ENCODE measurements around the gene NISCH.

The NISCH gene

DNA sequence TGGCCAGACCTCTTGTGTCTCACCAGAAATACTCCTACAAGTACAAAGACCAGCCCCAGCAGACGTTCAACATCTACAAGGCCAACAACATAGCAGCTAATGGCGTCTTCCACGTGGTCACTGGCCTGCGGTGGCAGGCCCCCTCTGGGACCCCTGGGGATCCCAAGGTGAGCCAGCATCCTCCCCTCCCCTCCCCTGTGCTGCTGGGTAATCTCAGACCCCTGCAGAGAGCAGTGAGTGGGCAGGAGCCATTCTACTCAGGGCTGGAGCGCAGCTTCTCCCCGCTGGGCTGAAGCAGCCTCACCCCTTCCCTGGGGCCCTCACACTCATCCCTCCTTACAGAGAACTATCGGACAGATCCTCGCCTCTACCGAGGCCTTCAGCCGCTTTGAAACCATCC is 49.6 kb downstream of the NISCH start:
- no peak overlapping the region for H2AK5ac ChIP-seq (ENCODE audit: low read length)
- H3K79me1 ChIP-seq (ENCODE audit: low read length), result no peaks in the 10 kb centered on the region
- H3K9ac ChIP-seq (ENCODE audit: low read length), result no peak overlapping the region
- H2BK5ac ChIP-seq (ENCODE audit: low read depth, low read length, poor library complexity), result no peak overlapping the region
- no peaks in the 10 kb centered on the region for H3K36me3 ChIP-seq (ENCODE audit: control insufficient read depth in 1 of 2, insufficient read depth in 2 of 2, low read length in 2 of 2)
- peaks cover 2% of the 10 kb centered on the region for H3K9me3 ChIP-seq (ENCODE audit: insufficient read depth, low read depth, low read length)
- no peak overlapping the region for H3K27ac ChIP-seq (ENCODE audit: low read depth, low read length)
- no CpG with 5 or more reads among the region's 10 CpGs for WGBS (ENCODE audit: extremely low coverage, insufficient coverage, insufficient read length)
- no peak overlapping the region for H2BK120ac ChIP-seq (ENCODE audit: insufficient read depth, low read length, poor library complexity)
- no peak overlapping the region for H3K18ac ChIP-seq (ENCODE audit: low read length)
- no peak for DNase-seq
- no peak overlapping the region for H3K14ac ChIP-seq (ENCODE audit: low read length)
- H2AFZ ChIP-seq (ENCODE audit: insufficient read depth, low read length, poor library complexity), result no peak overlapping the region
- no peak overlapping the region for H3K4ac ChIP-seq (ENCODE audit: low read depth, low read length)
- no peak overlapping the region for H4K12ac ChIP-seq (ENCODE audit: low read depth, low read length)
- no peak overlapping the region for H3K4me3 ChIP-seq (ENCODE audit: low read depth, low read length)
- H3K4me1 ChIP-seq (ENCODE audit: control insufficient read depth in 1 of 2, insufficient read depth in 2 of 2, low read length in 2 of 2), result no peaks in the 10 kb centered on the region
- H3K27me3 ChIP-seq (ENCODE audit: insufficient read depth, low read length), result no peaks in the 10 kb centered on the region
- no peak overlapping the region for H3K4me2 ChIP-seq (ENCODE audit: low read length)
- H3K79me2 ChIP-seq (ENCODE audit: control insufficient read depth, insufficient read depth, low read length, poor library complexity), result no peaks in the 10 kb centered on the region
- H4K8ac ChIP-seq (ENCODE audit: low read depth, low read length), result no peak overlapping the region
- H3K23ac ChIP-seq (ENCODE audit: low read length), result no peak overlapping the region
- no peak overlapping the region for H2BK12ac ChIP-seq (ENCODE audit: low read length)
- H4K91ac ChIP-seq (ENCODE audit: low read depth, low read length), result no peak overlapping the region

DNA sequence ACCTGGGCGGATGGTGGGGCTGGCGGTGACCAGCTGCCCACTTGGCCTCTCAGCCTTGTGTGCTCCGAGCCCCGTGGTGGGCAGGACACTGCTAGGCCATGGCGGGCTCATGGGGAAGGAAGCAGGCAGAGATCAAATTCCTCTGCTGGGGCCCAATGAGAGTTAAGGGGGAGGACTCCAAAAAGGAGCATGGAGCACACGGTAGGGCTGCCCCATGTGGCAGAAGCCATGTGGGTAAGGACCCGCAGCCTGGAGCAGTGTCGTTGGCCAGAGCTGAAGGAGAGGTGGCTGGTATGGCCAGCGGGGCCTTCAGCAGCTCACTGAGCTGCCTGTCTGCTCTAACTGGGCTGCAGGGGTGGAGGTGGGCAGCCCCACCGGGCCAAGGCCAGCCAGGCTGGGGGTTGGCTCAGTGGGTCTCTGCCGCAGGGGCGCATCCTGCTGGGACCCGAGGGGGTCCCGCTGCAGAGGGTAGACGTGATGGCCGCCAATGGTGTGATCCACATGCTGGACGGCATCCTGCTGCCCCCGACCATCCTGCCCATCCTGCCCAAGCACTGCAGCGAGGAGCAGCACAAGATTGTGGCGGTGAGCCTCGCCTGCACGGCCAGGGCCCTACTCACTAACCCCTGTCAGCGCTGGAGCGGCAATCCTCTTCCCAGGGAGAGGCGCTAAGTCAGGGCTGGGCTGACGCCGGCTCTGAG is 51.0 kb downstream of the NISCH start:
- DNase-seq, result no peak

DNA sequence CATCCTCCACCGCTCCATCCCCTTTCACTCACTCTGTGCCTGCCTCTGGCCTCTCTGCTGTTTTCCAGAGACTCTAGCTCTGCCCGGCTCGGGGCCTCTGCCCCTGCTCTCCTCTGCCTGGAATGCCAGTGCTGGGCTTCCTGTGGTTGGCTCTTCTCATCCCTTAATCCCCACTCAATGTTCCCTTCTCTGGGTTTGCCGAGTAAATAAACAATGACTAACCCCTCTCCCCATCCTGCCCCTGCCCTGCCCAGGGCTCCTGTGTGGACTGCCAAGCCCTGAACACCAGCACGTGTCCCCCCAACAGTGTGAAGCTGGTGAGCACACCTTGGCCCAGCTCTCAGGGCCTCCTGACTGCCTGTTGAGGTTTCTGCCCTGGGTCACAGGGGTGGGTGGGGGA is 52.0 kb downstream of the NISCH start:
- Histone ChIP-seq H2BK12ac (ENCODE audit: low read length) (no peak overlapping the region), H3K4me3 (ENCODE audit: low read depth, low read length) (no peak overlapping the region), H3K9me3 (ENCODE audit: insufficient read depth, low read depth, low read length) (peaks cover 2% of the 10 kb centered on the region), H3K27ac (ENCODE audit: low read depth, low read length) (no peak overlapping the region), H2BK120ac (ENCODE audit: insufficient read depth, low read length, poor library complexity) (no peak overlapping the region), H2AFZ (ENCODE audit: insufficient read depth, low read length, poor library complexity) (no peak overlapping the region), H4K12ac (ENCODE audit: low read depth, low read length) (no peak overlapping the region), H4K8ac (ENCODE audit: low read depth, low read length) (no peak overlapping the region), H3K4me2 (ENCODE audit: low read length) (no peak overlapping the region), H3K36me3 (ENCODE audit: control insufficient read depth in 1 of 2, insufficient read depth in 2 of 2, low read length in 2 of 2) (no peaks in the 10 kb centered on the region), H3K9ac (ENCODE audit: low read length) (no peak overlapping the region), H3K79me2 (ENCODE audit: control insufficient read depth, insufficient read depth, low read length, poor library complexity) (no peaks in the 10 kb centered on the region), H3K79me1 (ENCODE audit: low read length) (no peaks in the 10 kb centered on the region), H3K23ac (ENCODE audit: low read length) (no peak overlapping the region), H2BK5ac (ENCODE audit: low read depth, low read length, poor library complexity) (no peak overlapping the region), H2AK5ac (ENCODE audit: low read length) (no peak overlapping the region), H3K18ac (ENCODE audit: low read length) (no peak overlapping the region), H3K4ac (ENCODE audit: low read depth, low read length) (no peak overlapping the region), H3K14ac (ENCODE audit: low read length) (no peak overlapping the region), H3K4me1 (ENCODE audit: control insufficient read depth in 1 of 2, insufficient read depth in 2 of 2, low read length in 2 of 2) (no peaks in the 10 kb centered on the region), H3K27me3 (ENCODE audit: insufficient read depth, low read length) (no peaks in the 10 kb centered on the region), H4K91ac (ENCODE audit: low read depth, low read length) (no peak overlapping the region)
- no CpG with 5 or more reads among the region's 5 CpGs for WGBS (ENCODE audit: extremely low coverage, insufficient coverage, insufficient read length)
- DNase-seq, result no peak

More for the DNA sequence above, 51.0 kb downstream of the NISCH start:
- H3K18ac ChIP-seq (ENCODE audit: low read length), result no peak overlapping the region
- no peak overlapping the region for H4K91ac ChIP-seq (ENCODE audit: low read depth, low read length)
- H3K4me1 ChIP-seq (ENCODE audit: control insufficient read depth in 1 of 2, insufficient read depth in 2 of 2, low read length in 2 of 2), result no peaks in the 10 kb centered on the region
- H2AFZ ChIP-seq (ENCODE audit: insufficient read depth, low read length, poor library complexity), result no peak overlapping the region
- peaks cover 2% of the 10 kb centered on the region for H3K9me3 ChIP-seq (ENCODE audit: insufficient read depth, low read depth, low read length)
- no peak overlapping the region for H4K8ac ChIP-seq (ENCODE audit: low read depth, low read length)
- H3K14ac ChIP-seq (ENCODE audit: low read length), result no peak overlapping the region
- no peak overlapping the region for H2BK120ac ChIP-seq (ENCODE audit: insufficient read depth, low read length, poor library complexity)
- no peak overlapping the region for H2BK12ac ChIP-seq (ENCODE audit: low read length)
- H3K27me3 ChIP-seq (ENCODE audit: insufficient read depth, low read length), result no peaks in the 10 kb centered on the region
- H3K27ac ChIP-seq (ENCODE audit: low read depth, low read length), result no peak overlapping the region
- H3K36me3 ChIP-seq (ENCODE audit: control insufficient read depth in 1 of 2, insufficient read depth in 2 of 2, low read length in 2 of 2), result no peaks in the 10 kb centered on the region
- H3K23ac ChIP-seq (ENCODE audit: low read length), result no peak overlapping the region
- H3K4me2 ChIP-seq (ENCODE audit: low read length), result no peak overlapping the region
- H4K12ac ChIP-seq (ENCODE audit: low read depth, low read length), result no peak overlapping the region
- H3K79me2 ChIP-seq (ENCODE audit: control insufficient read depth, insufficient read depth, low read length, poor library complexity), result no peaks in the 10 kb centered on the region
- no peak overlapping the region for H3K9ac ChIP-seq (ENCODE audit: low read length)
- no peak overlapping the region for H3K4ac ChIP-seq (ENCODE audit: low read depth, low read length)
- H2AK5ac ChIP-seq (ENCODE audit: low read length), result no peak overlapping the region
- H3K4me3 ChIP-seq (ENCODE audit: low read depth, low read length), result peak overlapping the region; percentile 40
- no peak overlapping the region for H2BK5ac ChIP-seq (ENCODE audit: low read depth, low read length, poor library complexity)
- no CpG with 5 or more reads among the region's 27 CpGs for WGBS (ENCODE audit: extremely low coverage, insufficient coverage, insufficient read length)
- no peaks in the 10 kb centered on the region for H3K79me1 ChIP-seq (ENCODE audit: low read length)

DNA sequence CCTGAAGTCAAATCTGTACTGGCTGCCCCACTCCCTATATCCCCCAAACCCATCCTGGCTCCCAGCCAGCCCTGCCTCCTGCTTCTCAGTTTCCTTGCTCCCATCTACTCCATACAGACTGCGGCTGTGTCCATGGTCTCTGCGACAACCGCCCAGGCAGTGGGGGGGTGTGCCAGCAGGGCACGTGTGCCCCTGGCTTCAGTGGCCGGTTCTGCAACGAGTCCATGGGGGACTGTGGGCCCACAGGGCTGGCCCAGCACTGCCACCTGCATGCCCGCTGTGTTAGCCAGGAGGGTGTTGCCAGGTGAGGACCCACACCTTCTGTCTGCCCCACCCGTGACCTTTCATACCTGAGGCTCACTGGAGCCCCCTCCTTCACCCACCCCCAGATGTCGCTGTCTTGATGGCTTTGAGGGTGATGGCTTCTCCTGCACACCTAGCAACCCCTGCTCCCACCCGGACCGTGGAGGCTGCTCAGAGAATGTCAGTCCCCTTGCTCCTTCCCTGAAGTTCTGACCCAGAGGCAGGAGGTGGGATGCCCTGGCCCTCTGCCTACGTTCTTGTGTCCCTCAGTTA is 54.4 kb downstream of the NISCH start:
- Histone ChIP-seq H2BK120ac (ENCODE audit: insufficient read depth, low read length, poor library complexity) (no peak overlapping the region), H4K12ac (ENCODE audit: low read depth, low read length) (no peak overlapping the region), H3K4me3 (ENCODE audit: low read depth, low read length) (no peak overlapping the region), H3K4me2 (ENCODE audit: low read length) (no peak overlapping the region), H3K9ac (ENCODE audit: low read length) (no peak overlapping the region), H3K9me3 (ENCODE audit: insufficient read depth, low read depth, low read length) (peaks cover 2% of the 10 kb centered on the region), H3K36me3 (ENCODE audit: control insufficient read depth in 1 of 2, insufficient read depth in 2 of 2, low read length in 2 of 2) (no peaks in the 10 kb centered on the region), H2BK5ac (ENCODE audit: low read depth, low read length, poor library complexity) (no peak overlapping the region), H3K79me2 (ENCODE audit: control insufficient read depth, insufficient read depth, low read length, poor library complexity) (no peaks in the 10 kb centered on the region), H3K79me1 (ENCODE audit: low read length) (no peaks in the 10 kb centered on the region), H3K4ac (ENCODE audit: low read depth, low read length) (no peak overlapping the region), H3K27ac (ENCODE audit: low read depth, low read length) (no peak overlapping the region), H3K4me1 (ENCODE audit: control insufficient read depth in 1 of 2, insufficient read depth in 2 of 2, low read length in 2 of 2) (no peaks in the 10 kb centered on the region), H3K18ac (ENCODE audit: low read length) (no peak overlapping the region), H3K27me3 (ENCODE audit: insufficient read depth, low read length) (no peaks in the 10 kb centered on the region), H4K91ac (ENCODE audit: low read depth, low read length) (no peak overlapping the region), H2AK5ac (ENCODE audit: low read length) (no peak overlapping the region), H3K23ac (ENCODE audit: low read length) (no peak overlapping the region), H2BK12ac (ENCODE audit: low read length) (no peak overlapping the region), H2AFZ (ENCODE audit: insufficient read depth, low read length, poor library complexity) (no peak overlapping the region), H4K8ac (ENCODE audit: low read depth, low read length) (no peak overlapping the region), H3K14ac (ENCODE audit: low read length) (no peak overlapping the region)
- WGBS (ENCODE audit: extremely low coverage, insufficient coverage, insufficient read length), result no CpG with 5 or more reads among the region's 12 CpGs
- DNase-seq, result no peak
